AG10803 (cell line): Measurements from ENCODE around the gene PRPF40B.

Experiments
- DNase-seq: peaks from one replicate; pipeline ENCODE4 v3.0.0; 2010; ENCODE audit warnings: low read depth
- H3K4me3 ChIP-seq: 2 replicates; pipeline ENCODE4 v1.5.1; 2011; ENCODE audit warnings: mild to moderate bottlenecking, low read length, control low read depth
- TF ChIP-seq, protein P1 (sequence below): conservative IDR thresholded peaks from 2 replicates; pipeline ENCODE4 v1.5.1; 2011; ENCODE audit warnings: mild to moderate bottlenecking, low read length, control low read depth, inconsistent platforms

Gene PRPF40B

DNA sequence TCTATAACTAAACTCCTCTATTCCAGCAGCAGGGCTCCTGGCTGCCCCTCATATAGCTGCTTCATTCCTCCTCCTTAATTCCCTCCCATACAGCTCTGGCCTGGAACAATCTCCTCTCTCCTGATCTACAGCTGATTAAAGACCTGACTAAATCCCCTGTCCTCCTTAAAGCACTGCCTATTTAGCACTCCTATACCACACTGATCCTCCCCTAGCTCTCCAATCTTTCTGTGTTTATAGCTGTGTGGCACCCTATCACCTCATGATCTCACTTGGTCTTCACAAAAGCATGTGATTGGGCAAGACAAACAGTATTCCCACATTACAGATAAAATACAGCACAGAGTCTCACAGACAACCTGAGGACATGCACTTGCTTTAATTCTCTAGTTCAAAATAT, 66.4 kb downstream of the PRPF40B start:
- TF ChIP-seq, protein P1, sequence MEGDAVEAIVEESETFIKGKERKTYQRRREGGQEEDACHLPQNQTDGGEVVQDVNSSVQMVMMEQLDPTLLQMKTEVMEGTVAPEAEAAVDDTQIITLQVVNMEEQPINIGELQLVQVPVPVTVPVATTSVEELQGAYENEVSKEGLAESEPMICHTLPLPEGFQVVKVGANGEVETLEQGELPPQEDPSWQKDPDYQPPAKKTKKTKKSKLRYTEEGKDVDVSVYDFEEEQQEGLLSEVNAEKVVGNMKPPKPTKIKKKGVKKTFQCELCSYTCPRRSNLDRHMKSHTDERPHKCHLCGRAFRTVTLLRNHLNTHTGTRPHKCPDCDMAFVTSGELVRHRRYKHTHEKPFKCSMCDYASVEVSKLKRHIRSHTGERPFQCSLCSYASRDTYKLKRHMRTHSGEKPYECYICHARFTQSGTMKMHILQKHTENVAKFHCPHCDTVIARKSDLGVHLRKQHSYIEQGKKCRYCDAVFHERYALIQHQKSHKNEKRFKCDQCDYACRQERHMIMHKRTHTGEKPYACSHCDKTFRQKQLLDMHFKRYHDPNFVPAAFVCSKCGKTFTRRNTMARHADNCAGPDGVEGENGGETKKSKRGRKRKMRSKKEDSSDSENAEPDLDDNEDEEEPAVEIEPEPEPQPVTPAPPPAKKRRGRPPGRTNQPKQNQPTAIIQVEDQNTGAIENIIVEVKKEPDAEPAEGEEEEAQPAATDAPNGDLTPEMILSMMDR, result no peak
- no peak overlapping the region for H3K4me3 ChIP-seq
- no peak for DNase-seq

DNA sequence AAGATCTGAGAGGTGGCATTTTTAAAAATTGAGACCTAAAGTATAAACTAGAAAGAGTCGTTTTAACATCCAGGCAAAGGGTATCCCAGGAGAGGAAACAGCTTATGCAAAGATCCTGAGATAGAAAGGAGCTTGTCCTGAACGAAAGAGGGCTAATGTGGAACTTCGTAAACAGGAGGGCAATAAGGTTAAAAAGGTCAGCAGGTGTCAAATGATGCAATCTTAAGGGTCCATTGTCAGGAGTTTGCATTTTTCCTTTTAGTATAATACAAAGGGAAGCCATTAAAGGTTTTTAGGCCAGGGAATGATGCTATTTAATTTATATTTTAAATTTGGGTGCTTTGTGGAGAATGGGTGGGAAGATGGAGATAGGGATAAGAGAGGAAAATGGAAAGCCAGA, 69.5 kb downstream of the PRPF40B start:
- no peak for DNase-seq
- TF ChIP-seq, protein P1, result no peak
- no peak overlapping the region for H3K4me3 ChIP-seq

DNA sequence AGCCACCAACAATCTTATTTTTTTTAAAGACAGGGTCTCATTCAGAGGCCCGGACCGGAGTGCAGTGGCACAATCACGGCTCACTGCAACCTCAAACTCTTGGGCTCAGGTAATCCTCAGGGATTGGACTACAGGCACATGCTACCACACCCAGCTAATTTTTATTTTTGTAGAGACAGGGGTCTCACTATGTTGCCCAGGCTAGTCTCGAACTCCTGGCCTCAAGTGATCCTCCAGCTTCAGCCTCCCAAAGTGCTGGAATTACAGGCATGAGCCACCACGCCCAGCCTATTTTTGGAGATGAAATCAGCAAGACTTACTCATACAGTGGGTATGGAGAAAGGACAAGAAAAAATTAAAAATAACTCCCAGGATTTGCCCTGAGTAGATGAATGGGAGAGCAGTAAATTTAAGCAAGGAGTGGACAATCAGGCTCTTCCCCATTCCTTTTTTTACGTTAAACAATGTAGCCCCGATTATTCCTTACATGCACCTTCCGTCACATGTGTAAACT, 70.6 kb downstream of the PRPF40B start:
- TF ChIP-seq, protein P1, result no peak
- DNase-seq, result peak; percentile 49
- no peak overlapping the region for H3K4me3 ChIP-seq
